Stimulated activated naive CD4-positive, alpha-beta T cell treated with Interleukin-2 at 50 U/mL for 16 hours (primary cell): ENCODE results near the gene ZIC2.

Experiments
- DNase-seq: peaks from one replicate; lab custom pipeline; 2025; lab: John Stamatoyannopoulos, UW

ZIC2 gene

DNA sequence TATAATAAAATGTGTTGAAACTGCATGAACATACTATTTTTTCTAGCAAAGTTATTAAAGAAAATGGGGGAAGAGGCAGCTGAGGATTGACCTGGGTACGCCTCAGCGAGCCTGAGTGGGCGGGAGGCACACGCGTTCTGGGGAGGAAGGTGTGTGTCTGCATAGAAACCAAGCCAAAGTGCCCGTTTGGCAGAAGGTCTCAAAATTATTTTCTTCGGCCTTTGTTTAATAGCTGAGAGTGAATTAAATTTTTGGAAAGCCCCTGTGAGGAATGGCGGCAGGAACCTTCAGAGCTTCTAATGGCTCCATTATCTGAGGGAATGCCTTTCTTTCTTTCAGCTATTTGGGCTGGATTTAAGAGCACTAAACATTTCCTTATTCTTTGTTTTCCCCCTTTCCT lies 5.2 kb downstream of the ZIC2 start:
- DNase-seq: no peak

DNA sequence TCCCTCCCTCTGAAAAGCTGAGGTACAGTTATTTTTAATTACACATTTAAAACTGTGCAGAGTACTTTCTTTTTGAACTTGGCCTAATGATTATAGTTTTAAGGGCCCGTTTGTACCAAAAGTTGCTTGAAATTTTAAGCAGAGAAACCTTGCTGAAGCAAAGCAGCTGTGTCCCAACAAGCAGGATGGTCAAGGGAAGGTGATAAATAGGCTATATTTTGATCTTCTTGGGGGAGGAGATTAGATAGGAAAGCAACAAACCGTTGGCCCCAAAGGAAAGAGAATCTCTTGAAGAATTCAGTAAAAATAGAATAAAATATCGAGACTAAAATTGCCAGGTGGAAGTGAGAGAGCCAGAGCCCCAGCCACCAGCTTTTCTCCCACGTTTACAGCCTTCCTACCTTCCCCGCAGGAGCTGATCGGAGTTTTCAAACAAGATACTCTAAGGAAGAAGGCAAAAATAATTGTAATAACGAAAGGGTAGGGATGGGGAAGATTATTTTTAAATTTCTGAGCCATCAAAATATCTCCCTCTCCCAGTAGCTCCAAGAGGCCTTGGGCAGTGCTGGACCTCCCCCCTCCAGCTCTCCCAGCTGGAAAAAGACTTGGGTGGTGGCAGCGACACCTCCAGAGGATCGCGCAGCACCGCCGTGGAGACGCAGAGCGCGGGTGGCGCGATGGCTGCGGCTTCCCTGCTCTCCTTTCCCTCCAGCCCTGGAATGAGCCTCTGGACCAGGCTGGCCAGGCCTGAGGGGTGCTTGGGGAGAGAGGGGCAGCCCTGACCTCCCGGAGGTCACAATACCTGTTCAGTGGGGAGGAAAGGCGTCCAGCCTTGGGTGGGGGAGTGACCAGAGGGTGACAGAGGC lies 5.8 kb downstream of the ZIC2 start:
- no peak for DNase-seq

DNA sequence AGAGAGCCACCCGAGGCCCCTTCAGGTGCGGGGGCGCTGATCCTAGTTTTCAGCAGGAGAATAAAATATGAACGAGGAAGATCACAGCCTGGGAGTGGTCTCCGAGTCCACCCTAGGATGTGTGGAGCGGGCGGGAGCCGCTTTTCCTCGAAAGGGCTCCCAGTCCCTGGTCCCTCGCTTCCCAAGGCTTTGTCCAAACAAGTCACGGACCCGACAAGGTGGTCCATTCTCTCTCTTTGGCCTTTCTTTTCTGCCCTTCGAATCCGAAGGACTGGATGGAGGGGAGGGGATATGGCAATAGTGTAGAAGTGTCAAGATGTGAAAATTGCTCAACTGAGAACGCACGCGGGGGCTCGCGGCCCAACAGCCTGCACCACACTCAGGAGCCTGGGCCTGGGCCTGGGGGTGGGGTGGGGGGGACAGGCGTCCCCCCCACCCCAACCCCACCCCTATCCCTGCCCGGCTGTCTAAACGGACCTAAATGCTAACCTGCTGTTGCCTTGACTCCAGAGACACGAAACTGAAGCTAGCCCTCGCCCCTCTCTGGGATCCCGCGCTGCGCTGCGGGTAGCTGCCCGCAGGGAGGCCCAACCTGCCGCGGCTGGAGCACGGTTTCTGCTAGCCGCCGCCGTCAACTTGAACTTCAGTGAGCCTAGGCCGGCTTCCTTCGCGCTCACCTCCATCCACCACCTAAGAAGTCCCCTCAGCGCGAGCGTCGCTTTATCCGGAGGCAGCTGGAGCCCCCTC lies 7.1 kb downstream of the ZIC2 start:
- no peak for DNase-seq

DNA sequence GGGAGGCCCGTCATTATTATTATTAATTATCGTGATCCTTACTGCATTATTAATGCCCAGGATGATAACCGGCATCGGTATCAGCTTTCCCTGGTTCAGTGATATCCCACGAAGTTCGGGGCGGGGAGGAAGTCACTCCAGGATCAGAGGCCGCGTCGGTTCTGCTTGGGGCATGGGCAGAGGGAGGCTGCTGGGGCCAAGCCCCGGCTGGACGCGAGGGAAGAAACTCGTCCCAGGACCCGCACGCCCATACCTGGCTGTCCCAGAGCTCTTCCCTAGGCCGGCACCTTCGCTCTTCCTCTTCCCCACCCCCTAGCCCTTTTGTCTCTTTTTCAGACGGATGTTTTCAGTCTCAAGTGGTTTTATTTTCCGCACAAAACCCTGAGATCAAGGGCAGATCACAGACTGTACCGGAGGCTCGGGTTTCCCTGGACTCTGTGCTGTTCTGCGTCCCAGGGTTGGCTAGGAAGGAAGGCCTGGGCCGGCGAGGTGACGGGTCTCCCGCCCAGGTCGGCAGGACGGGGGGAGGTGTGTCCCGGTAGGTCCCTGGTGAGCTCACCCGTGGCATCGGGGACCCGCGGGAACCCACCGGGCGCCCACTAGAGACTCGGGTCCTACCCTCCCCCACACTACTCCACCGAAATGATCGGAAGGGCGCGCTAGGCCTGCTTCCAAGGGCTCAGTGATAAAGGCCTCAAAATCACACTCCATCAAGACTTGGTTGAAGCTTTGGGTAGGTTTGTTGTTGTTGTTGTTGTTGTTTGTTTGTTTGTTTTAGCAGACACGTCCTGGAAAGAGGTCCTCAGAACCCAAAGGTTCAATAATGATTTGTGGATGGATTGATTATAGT lies 7.9 kb downstream of the ZIC2 start:
- DNase-seq: no peak

DNA sequence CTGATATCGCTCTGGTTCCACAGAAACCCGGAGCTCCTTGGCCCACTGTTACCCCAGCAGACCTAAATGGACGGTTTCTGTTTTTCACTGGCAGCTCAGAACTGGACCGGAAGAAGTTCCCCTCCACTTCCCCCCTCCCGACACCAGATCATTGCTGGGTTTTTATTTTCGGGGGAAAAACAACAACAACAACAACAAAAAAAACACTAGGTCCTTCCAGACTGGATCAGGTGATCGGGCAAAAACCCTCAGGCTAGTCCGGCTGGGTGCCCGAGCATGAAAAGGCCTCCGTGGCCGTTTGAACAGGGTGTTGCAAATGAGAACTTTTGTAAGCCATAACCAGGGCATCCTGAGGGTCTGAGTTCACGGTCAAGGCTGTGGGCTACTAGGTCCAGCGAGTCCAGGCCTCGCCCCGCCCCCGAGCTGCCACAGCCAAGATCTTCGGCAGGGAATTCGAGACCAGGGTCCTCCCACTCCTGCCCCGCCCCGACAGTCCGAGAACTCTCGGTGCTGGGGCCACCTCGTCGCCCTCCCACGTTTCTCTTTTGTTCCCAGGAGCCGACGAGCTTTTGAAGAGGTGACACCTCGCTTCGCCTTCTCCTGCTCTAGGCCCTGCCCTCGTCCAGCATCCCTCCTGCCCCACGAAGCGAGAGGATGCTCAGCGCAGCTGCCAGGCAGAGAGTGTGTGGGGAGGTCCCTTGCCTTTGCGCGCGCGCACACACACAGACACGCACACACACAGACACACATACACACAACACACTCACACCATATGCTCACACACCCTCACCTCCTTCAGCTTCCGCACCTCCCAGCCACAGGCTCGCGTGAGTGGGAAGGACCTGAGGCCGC lies 8.8 kb downstream of the ZIC2 start:
- DNase-seq: no peak

DNA sequence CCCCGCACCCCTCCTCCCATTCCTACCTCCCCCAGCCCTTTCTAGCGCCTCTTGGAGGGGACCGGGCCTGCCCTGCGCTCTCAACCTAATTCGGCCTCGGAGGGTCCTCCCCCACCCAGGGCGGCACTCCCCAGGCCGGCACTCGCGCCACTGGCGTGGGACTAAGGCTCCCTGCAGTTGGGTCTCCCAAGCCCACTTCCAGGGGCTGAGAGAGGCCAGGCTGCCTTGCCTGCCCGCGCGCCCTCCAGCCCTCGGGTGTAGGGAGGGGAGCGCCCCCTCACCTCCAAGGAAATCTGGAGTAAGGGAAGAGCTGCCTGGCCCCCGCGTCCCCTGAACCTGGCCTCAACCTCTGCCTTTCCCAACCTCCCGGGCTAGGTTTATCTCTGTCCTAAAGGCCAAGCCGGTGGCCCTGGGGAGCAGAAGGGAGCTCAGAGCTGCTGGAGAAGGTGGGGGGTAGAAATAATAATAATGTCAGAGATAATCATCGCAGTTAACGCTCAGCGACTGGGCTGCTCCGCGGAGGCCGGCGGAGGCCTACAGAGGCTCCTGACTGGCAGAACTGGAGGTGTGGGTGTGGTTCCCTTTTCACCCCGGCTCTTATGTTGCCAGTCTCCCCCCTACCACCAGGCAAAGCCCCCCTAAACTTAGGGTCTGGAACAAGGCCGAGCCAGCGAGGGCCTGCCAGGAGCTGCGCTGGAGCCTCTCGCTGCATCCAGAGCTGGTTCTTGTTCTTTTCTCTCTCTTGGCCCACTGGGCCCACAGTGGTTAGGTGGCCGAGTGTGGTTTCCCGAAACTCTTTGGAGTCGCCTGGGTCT lies 9.6 kb downstream of the ZIC2 start:
- DNase-seq: no peak

DNA sequence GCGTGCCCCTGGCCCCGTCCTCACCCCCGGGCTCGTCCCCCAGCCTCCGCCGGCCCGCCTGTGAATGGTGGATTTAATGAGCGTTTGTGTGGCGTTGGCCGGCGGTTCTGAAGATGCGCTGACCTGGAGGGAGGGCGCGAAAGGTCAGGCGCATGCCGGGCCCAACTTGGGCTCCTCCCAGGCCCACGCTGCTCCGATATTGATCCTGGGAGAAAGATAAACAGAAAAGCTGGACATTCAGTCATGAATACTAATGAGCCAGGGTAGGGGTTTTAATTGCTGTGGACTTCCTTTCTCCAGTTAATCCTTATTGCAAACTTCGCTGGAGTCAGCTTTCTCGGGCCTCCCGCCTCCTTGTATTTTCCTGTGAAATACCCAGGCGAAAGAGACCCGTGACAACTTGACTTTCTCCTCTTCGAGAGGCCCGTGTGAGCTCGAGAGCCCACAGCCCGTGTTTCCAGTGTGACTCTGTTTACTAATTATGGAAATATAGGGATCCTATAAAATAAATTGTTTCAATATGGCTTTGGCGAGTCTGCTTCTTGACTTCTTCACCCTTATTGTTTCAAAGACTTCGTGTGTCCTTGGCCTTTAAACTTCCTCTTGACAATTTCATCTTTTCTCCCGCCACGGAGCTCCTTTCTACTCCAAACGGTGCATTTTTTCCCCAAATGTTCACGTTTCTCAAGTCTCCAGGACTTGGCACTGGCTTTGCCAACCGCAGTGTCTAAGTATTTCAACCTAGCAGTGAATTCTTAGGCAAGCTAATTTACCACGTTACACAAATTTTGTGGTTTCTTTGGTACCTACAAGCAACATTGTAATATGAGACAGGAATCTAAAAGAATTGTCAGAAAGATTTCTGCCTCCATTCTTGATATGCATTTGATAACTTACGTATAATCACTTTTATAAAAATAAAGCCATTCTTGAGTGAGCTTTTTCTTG lies 10.5 kb downstream of the ZIC2 start:
- DNase-seq: no peak

DNA sequence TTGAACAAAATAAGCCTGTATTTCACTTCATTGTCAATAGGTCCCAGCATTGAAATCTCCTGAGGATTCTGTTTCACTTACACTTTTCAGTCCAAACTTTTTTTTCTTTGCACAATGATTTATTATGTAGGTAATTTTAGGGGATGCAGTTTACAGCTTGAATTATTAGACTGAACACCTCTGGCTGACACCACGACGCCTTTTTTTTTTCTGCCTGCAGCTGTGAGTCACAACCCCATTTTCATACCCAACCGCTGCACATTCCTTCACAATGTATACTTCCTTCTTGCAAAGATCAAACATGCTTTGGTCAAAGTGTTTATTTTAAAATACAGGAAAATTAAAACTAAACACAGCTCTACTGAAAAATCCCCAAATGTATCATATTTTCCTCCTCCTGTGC lies 11.4 kb downstream of the ZIC2 start:
- DNase-seq: no peak

DNA sequence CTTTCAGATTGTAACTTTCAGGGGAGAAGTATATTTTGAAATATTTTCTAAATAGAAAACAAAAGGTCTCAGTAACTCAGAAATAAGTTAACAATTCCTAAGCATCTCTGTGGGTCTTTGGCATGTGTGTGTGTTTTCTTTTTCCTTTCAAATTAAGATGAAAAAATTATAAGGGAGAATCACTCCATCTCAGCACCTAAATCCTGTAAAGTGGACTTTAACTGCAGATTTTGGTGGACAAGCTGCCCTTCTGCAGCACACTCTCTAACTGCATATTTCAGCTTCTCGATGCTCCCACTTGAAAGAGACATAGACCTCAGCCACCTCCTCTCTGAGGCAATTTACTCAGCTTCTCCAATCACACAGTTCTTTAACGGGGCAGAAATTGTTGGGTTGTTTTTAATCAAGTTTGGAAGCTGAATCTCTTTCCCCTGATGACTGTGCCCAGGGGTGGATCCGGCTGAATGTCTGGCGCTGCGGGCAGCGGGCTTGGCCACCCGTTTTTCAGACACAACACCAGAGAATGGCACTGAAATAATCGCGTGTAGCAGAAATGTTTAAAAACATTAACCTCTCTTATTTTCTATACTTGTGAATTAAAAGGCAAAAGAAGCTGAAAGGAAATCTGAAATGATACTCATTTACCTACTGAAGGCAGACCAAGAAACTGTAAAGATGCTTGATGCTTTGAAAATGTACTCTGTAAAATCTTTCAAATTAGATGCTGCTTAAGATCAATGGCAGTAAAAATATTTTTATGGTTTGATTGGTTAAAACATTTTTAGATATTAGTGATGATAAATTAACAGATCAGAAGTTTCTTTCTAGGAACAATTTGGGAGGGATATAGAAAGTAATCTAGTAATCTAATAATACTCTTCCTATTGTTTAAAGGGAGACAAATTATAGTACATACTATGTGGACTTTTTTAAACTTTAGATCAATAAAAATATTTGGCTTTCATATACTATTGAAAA lies 12.4 kb downstream of the ZIC2 start:
- no peak for DNase-seq

DNA sequence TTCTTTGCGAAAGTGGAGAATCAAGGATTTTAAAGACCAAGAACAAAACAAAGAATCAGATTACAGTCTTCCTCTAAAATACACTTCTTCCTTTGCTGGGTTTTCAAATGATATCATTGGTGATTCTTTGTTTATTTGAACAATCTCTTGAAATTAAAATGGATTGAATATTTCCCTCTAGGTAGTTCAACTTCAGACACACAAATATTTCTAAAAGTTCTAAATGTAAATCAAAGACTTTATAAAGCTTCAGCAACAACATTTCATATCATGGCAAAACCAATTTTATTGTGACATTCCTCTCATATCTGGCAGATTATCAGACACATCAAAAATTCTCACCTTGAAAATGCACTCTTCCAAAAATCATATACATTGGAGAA lies 13.0 kb downstream of the ZIC2 start:
- no peak for DNase-seq

DNA sequence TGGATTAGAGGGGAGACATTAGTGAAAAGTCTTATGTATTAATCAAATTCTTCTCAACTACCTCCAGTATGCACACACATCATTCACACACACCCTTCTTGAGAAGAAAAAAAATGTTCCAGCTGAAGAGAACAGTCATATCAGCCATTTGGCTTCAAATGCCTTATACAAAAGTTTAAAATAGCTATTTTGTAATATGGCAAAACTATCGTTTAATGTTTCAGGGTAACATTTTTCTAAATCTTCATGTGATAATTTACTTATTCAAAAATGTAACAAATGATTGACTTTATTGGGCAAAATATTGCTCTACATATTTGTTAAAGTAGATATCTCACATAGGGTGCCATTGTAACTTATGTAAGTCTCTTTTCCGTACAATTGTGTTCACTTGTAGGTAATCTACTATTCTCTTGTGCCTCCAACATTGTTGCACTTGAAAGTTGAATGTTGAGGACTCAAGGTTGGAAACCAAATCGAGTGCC lies 13.6 kb downstream of the ZIC2 start:
- DNase-seq: no peak

DNA sequence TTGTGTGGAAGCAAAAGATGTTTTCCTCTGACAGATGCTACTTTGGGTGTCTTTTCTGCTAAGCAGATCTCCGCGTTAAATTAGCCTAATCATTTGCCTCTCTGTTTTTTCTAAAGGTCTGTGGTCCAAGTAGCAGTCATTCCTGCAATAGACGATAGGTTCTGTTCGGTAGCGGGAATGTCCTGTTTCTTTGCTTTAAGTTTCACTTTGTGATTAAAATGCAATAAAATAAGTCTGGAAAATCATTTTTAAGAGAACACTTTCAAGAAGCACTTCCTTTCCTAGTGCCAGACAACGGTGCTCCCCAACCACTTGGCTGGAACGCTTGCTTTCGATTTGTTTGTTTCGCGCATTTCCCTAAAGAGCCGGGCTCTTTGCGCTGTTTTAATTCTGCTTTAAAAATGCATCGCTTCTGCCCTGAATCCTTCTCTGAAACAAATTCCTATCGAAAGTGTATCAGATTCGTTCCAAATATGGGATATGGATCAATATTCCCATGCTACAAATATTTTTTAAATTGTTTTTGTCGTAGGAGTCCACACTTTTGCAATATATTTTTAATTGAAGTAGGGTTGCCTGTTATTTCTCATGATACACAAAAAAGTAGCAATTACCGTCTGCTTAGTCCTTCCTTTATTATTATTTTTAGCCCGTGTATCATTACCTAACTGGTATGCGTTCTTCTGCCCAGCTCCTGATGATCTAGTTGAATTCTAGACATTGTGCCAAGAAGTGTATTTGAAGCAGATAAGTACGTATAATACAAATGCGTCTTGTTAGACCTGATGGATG lies 14.2 kb downstream of the ZIC2 start:
- DNase-seq: no peak

DNA sequence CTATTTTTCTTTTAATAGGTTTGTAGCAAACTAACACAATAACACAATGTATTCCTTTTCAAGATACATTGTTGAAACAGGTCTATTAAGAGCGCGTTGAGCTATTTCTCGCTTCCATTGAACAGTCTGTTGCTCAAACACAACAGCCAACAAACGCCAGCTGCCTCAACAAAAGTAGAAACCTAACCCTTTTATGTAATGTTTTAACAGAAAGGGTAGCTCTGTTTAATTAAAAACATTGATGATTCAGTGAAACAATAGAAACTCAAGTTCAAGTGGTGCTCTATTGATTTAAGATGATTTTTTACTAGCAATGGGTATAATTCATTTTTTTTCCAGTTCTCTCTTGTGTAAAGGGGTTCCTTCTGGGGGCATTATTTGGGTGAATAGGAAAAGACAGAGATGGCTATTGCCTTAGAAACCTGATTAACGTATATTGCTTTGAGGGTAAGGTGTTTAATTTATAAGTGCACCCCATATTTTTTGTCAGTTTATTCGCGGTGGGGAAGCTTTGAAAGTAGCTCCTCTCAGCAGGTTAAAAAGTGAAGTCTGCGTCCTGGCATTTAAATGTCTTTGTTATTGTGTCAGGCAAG lies 14.9 kb downstream of the ZIC2 start:
- DNase-seq: no peak

DNA sequence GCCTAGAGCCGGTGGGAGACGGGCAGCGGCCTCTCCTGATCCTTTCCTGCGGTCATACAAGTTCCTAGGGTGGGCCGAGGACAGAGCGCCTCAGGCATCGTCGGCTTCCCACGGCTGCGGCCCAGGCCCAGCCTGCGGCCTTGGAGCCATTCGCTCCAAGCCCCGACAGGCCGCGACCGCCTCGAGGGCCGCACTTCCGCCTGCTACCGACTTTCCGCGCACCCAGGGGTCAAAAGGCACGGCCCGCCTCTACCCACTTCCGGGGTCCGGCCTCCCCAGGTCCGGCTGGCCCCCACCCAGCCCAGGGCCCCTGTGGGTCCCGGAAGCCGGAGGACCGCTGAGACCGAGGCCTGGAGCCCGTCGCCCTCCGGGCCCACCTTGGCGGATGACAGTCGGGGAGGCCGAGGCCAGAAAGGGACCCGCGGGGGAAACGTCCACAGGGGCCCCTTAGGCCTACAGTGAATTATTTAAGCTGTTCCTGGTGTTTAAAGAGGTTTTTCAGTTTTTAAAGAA lies 16.2 kb downstream of the ZIC2 start:
- no peak for DNase-seq

DNA sequence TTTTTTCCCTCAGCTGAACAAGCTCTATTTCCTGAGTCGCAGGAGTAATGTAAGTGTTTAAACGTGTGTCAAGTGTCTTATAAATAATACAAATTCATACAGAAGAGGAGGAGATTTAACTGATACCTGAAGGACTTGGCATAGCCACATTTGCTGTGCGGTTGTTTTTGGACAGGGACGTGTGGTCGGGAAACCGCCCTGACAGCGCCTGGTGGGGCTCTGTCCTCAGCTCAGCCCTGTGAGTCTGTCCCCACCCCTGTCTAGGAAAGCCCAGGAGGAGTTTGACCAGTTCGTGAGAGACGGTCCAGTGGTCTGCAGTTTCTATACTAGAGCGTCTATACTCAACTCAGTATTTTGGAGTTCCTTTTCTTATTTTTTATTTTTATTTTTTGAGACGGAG lies 16.7 kb downstream of the ZIC2 start:
- DNase-seq: no peak

DNA sequence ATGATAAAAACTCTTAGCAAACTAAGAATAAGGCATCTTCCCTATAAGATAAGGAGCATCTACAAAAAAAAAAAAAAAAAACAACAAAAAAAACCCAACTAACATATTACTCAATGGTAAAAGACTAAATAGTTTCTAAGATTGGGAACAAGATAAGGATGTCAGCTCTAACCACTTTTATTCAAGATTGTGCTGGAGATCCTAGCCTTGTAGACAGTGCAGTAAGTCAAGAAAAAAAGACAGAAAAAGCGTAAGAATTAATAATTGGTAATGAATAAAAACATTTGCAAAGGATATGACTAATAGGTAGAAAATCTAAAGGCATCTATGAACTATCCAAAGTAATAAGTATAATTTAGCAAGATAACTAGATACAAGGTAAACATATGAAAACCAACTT lies 33.0 kb downstream of the ZIC2 start:
- DNase-seq: no peak
